GM23338 (cell line): ENCODE measurements around the gene CRYL1. TPM values are rescaled to one million over a fixed set of nuclear protein-coding genes. Genes with fewer than 3 reads are reported as not detected.

ENCODE experiments used
- ATAC-seq: fragments of 200-7000 bp; cut with Tn5 transposase; 3 replicates; pipeline ENCODE4 v1.9.1; 2020
- DNase-seq: peaks from one replicate; pipeline ENCODE4 v3.0.0-alpha.2; 2015; ENCODE audit warnings: low spot score
- H2AFZ ChIP-seq: fragments of 200-600 bp; sonication (generic); 2 replicates; pipeline ENCODE4 v1.8.0; 2016; ENCODE audit warnings: antibody characterized with exemption, mild to moderate bottlenecking, moderate library complexity
- H3F3A ChIP-seq: fragments of 200-600 bp; sonication (generic); replicated peaks from 2 replicates; pipeline ENCODE4 v1.8.0; 2017; ENCODE audit warnings: antibody characterized with exemption, mixed run types, low read depth
- H3K27ac ChIP-seq: fragments of 200-600 bp; sonication (generic); 2 replicates; pipeline ENCODE4 v1.6.1; 2016; ENCODE audit warnings: low read depth
- H3K27me3 ChIP-seq: fragments of 200-600 bp; sonication (generic); 2 replicates; pipeline ENCODE4 v1.8.0; 2016; ENCODE audit warnings: mild to moderate bottlenecking, mixed run types, moderate library complexity; ENCODE audit not compliant: insufficient read depth
- H3K36me3 ChIP-seq: fragments of 200-600 bp; sonication (generic); 2 replicates; pipeline ENCODE4 v1.8.0; 2016; ENCODE audit warnings: mild to moderate bottlenecking; ENCODE audit not compliant: insufficient read depth
- H3K4me1 ChIP-seq: fragments of 200-600 bp; sonication (generic); 2 replicates; pipeline ENCODE4 v1.8.0; 2016; ENCODE audit warnings: mild to moderate bottlenecking, moderate library complexity; ENCODE audit not compliant: insufficient read depth
- H3K4me2 ChIP-seq: fragments of 200-600 bp; sonication (generic); 2 replicates; pipeline ENCODE4 v1.7.1; 2017; ENCODE audit warnings: mixed run types
- H3K4me3 ChIP-seq: fragments of 200-600 bp; sonication (generic); 2 replicates; pipeline ENCODE4 v1.6.1; 2016; ENCODE audit warnings: mixed run types
- H3K79me2 ChIP-seq: fragments of 200-600 bp; sonication (generic); replicated peaks from 2 replicates; pipeline ENCODE4 v1.8.0; 2017; ENCODE audit warnings: mild to moderate bottlenecking; ENCODE audit not compliant: insufficient read depth
- H3K9me2 ChIP-seq: fragments of 200-600 bp; sonication (generic); 2 replicates; pipeline ENCODE4 v1.8.0; 2017; ENCODE audit not compliant: insufficient read depth
- H4K20me1 ChIP-seq: fragments of 200-600 bp; sonication (generic); replicated peaks from 2 replicates; pipeline ENCODE4 v1.8.0; 2017; ENCODE audit warnings: mild to moderate bottlenecking; ENCODE audit not compliant: insufficient read depth
- H3K27ac Mint-ChIP-seq: 2 replicates; pipeline ENCODE4 v1.8.0; 2020; ENCODE audit warnings: inconsistent platforms, mild to moderate bottlenecking, moderate library complexity, mixed read lengths
- H3K27me3 Mint-ChIP-seq: 3 replicates; pipeline ENCODE4 v1.8.0; 2022; ENCODE audit warnings: low read depth, mild to moderate bottlenecking, moderate library complexity, mixed read lengths, inconsistent platforms; ENCODE audit not compliant: insufficient read depth, poor library complexity
- H3K36me3 Mint-ChIP-seq: 3 replicates; pipeline ENCODE4 v1.8.0; 2021; ENCODE audit warnings: low read depth, mild to moderate bottlenecking, inconsistent platforms, moderate library complexity, mixed read lengths
- H3K4me1 Mint-ChIP-seq: 3 replicates; pipeline ENCODE4 v1.8.0; 2020; ENCODE audit warnings: mild to moderate bottlenecking, inconsistent platforms, mixed read lengths
- H3K4me3 Mint-ChIP-seq: 3 replicates; pipeline ENCODE4 v1.8.0; 2021; ENCODE audit warnings: moderate library complexity, mild to moderate bottlenecking, inconsistent platforms, mixed read lengths
- H3K9me3 Mint-ChIP-seq: 3 replicates; pipeline ENCODE4 v1.8.0; 2020; ENCODE audit warnings: moderate library complexity, mild to moderate bottlenecking, inconsistent platforms, mixed read lengths
- CREB1 ChIP-seq: fragments of 250-450 bp; sonication (Bioruptor Pico); IDR thresholded peaks from 2 replicates; pipeline ENCODE4 v1.5.0; 2020; ENCODE audit warnings: low read depth, mild to moderate bottlenecking, moderate library complexity
- CTCF ChIP-seq, 2 experiments: fragments of 200-600 bp in 1 of 2; sonication (generic) in 1 of 2; conservative IDR thresholded peaks; 2 replicates each; pipeline versions ENCODE4 v1.5.1 to v1.6.1; 2016 to 2017; ENCODE audit warnings: antibody characterized with exemption in 2 of 2, low read depth in 2 of 2, mild to moderate bottlenecking in 2 of 2, moderate library complexity in 1 of 2
- ETS1 ChIP-seq: IDR thresholded peaks from 2 replicates; pipeline ENCODE4 v1.6.1; 2016; ENCODE audit warnings: antibody characterized with exemption
- EZH2 ChIP-seq: fragments of 200-600 bp; sonication (generic); IDR thresholded peaks from one replicate; pipeline ENCODE4 v1.8.0; 2017; ENCODE audit warnings: antibody characterized with exemption, mild to moderate bottlenecking, low read depth; ENCODE audit not compliant: unreplicated experiment
- EZH2phosphoT487 ChIP-seq: fragments of 200-600 bp; sonication (generic); IDR thresholded peaks from one replicate; pipeline ENCODE4 v1.8.1; 2018; ENCODE audit warnings: antibody characterized with exemption; ENCODE audit not compliant: unreplicated experiment
- JUNB ChIP-seq: IDR thresholded peaks from one replicate; pipeline ENCODE4 v1.6.1; 2016; ENCODE audit warnings: antibody characterized with exemption; ENCODE audit not compliant: unreplicated experiment
- NANOG ChIP-seq: IDR thresholded peaks from 2 replicates; pipeline ENCODE4 v1.6.1; 2016; ENCODE audit warnings: antibody characterized with exemption, borderline replicate concordance
- POLR2AphosphoS5 ChIP-seq: IDR thresholded peaks from 2 replicates; pipeline ENCODE4 v1.6.1; 2016; ENCODE audit warnings: antibody characterized with exemption, low read depth
- REST ChIP-seq: IDR thresholded peaks from one replicate; pipeline ENCODE4 v1.6.1; 2018; ENCODE audit warnings: antibody characterized with exemption; ENCODE audit not compliant: unreplicated experiment
- STAT1 ChIP-seq: IDR thresholded peaks from one replicate; pipeline ENCODE4 v1.6.1; 2016; ENCODE audit warnings: antibody characterized with exemption; ENCODE audit not compliant: unreplicated experiment
- ZNF114 ChIP-seq: fragments of 250-450 bp; sonication (Bioruptor Pico); IDR thresholded peaks from 2 replicates; pipeline ENCODE4 v1.5.0; 2020; ENCODE audit warnings: mild to moderate bottlenecking, moderate library complexity
- polyA plus RNA-seq: library from polyadenylated mRNA; unstranded; fragments of >200 nt; fragmentation: Nextera tagmentation; extraction: Ambion mirVana; gene quantifications from 2 replicates; pipeline ENCODE4 v1.2.1, GENCODE V29; 2016
- total RNA-seq: library from RNA; depleted of rRNA; stranded (reverse); fragments of >200 nt; shearing (Covaris generic); gene quantifications from 2 replicates; pipeline ENCODE4 v1.2.3, GENCODE V29; 2014

The CRYL1 gene
- total and polyA plus RNA-seq, 2 experiments from 2014 or later, result 2.2 to 2.6 TPM

GRCh38 chr13:20498129-20498528 is 27.5 kb downstream of the CRYL1 start:
- peaks cover 24% of the 10 kb centered on the region for H3K9me3 Mint-ChIP-seq
- H3K36me3 Mint-ChIP-seq, result peaks cover 10% of the 10 kb centered on the region; the same call in 2 of the 3 replicates
- TF ChIP-seq CTCF (conservative IDR thresholded peaks at IDR 0.05; ENCODE audit: low read depth in 2 of 2), result no peak
- no peak for TF ChIP-seq EZH2
- TF ChIP-seq JUNB, result no peak
- TF ChIP-seq ETS1, result no peak
- Histone ChIP-seq H3K79me2 (no peaks in the 10 kb centered on the region), H3K36me3 (no peaks in the 10 kb centered on the region), H3K4me3 (no peak overlapping the region), H3K4me1 (no peaks in the 10 kb centered on the region), H3K27ac (no peak overlapping the region), H3K4me2 (no peak overlapping the region), H3K27me3 (no peaks in the 10 kb centered on the region), H4K20me1 (no peaks in the 10 kb centered on the region), H3K9me2 (0 out of 2 replicates have a peak, but pooled peaks cover 4% of the 10 kb centered on the region), H2AFZ (no peak overlapping the region), H3F3A (no peaks in the 10 kb centered on the region)
- no peak overlapping the region for H3K4me3 Mint-ChIP-seq
- peaks cover 7% of the 10 kb centered on the region for H3K4me1 Mint-ChIP-seq
- H3K27me3 Mint-ChIP-seq, result no peaks in the 10 kb centered on the region
- no peak for ATAC-seq
- H3K27ac Mint-ChIP-seq, result no peak overlapping the region
- DNase-seq, result no peak

- Mint-ChIP-seq H3K9me3 (peaks cover 24% of the 10 kb centered on the region), H3K27me3 (no peaks in the 10 kb centered on the region), H3K36me3 (peaks cover 10% of the 10 kb centered on the region; the same call in 2 of the 3 replicates)
- TF ChIP-seq NANOG (no peak), JUNB (no peak), EZH2 (no peak), ZNF114 (CRISPR knock-in tag) (no peak), REST (no peak), ETS1 (no peak), EZH2phosphoT487 (no peak), CREB1 (CRISPR knock-in tag) (no peak), POLR2AphosphoS5 (no peak), STAT1 (no peak)
Measured at GRCh38 chr13:20497006-20497775, 28.5 kb downstream of the CRYL1 start.

More at GRCh38 chr13:20497006-20497775, 28.5 kb downstream of the CRYL1 start:
- Histone ChIP-seq H3K79me2 (no peaks in the 10 kb centered on the region), H3K4me2 (no peak overlapping the region), H3K4me3 (no peak overlapping the region), H4K20me1 (no peaks in the 10 kb centered on the region), H3K27me3 (no peaks in the 10 kb centered on the region), H3K9me2 (0 out of 2 replicates have a peak, but pooled peaks cover 4% of the 10 kb centered on the region), H3K27ac (no peak overlapping the region), H3K4me1 (no peaks in the 10 kb centered on the region), H3F3A (no peaks in the 10 kb centered on the region), H3K36me3 (no peaks in the 10 kb centered on the region), H2AFZ (no peak overlapping the region)
- no peak overlapping the region for H3K27ac Mint-ChIP-seq
- no peak overlapping the region for H3K4me3 Mint-ChIP-seq
- DNase-seq (peak; percentile 9), ATAC-seq (no peak)
- H3K4me1 Mint-ChIP-seq, result peaks cover 8% of the 10 kb centered on the region
